SU-DHL-6 (cell line): ENCODE results near the gene RNF135.

Experiments used
- H2AFZ ChIP-seq: fragments of 200-600 bp; sonication (generic); 2 replicates; pipeline ENCODE4 v1.6.1; 2014; ENCODE audit warnings: low read depth, mild to moderate bottlenecking, moderate library complexity, mixed read lengths, antibody characterized with exemption, low read length; ENCODE audit not compliant: severe bottlenecking
- H3F3A ChIP-seq: fragments of 200-600 bp; shearing (Covaris generic); 2 replicates; pipeline ENCODE4 v1.6.0; 2016; ENCODE audit warnings: antibody characterized with exemption, mild to moderate bottlenecking; ENCODE audit not compliant: insufficient read depth
- H3K27ac ChIP-seq: fragments of 200-600 bp; sonication (generic); 2 replicates; pipeline ENCODE4 v1.5.1; 2016; ENCODE audit warnings: low read depth, mild to moderate bottlenecking, low read length, moderate library complexity, mixed read lengths
- H3K27me3 ChIP-seq: fragments of 200-600 bp; sonication (generic), shearing (Covaris generic); 2 replicates; pipeline ENCODE4 v1.6.0; 2014; ENCODE audit warnings: mild to moderate bottlenecking, low read length
- H3K36me3 ChIP-seq: fragments of 200-600 bp; sonication (generic); 2 replicates; pipeline ENCODE4 v1.6.1; 2014; ENCODE audit warnings: mild to moderate bottlenecking, low read length, mixed read lengths
- H3K4me2 ChIP-seq: fragments of 300-600, 200-600 bp; shearing (Covaris generic), sonication (generic); 2 replicates; pipeline ENCODE4 v1.6.0; 2014; ENCODE audit warnings: low read length, low read depth, mild to moderate bottlenecking; ENCODE audit not compliant: poor library complexity, severe bottlenecking
- H3K4me3 ChIP-seq: fragments of 200-600 bp; sonication (generic); 2 replicates; pipeline ENCODE4 v1.5.1; 2014; ENCODE audit warnings: antibody characterized with exemption, low read length, mild to moderate bottlenecking, mixed read lengths; ENCODE audit not compliant: insufficient read depth, poor library complexity, severe bottlenecking
- H3K79me2 ChIP-seq: fragments of 200-600 bp; sonication (generic); 2 replicates; pipeline ENCODE4 v1.6.1; 2014; ENCODE audit warnings: mild to moderate bottlenecking, low read length, moderate library complexity; ENCODE audit not compliant: insufficient read depth
- H3K9ac ChIP-seq: fragments of 200-600 bp; sonication (generic); 2 replicates; pipeline ENCODE4 v1.7.0; 2014; ENCODE audit warnings: mild to moderate bottlenecking, low read length
- H3K9me2 ChIP-seq: fragments of 200-600 bp; sonication (generic); replicated peaks from 2 replicates; pipeline ENCODE4 v1.6.1; 2014; ENCODE audit warnings: low read length; ENCODE audit not compliant: insufficient read depth
- H3K9me3 ChIP-seq: fragments of 200-600 bp; sonication (generic); 2 replicates; pipeline ENCODE4 v1.6.1; 2014; ENCODE audit warnings: low read length, mixed read lengths; ENCODE audit not compliant: insufficient read depth
- H4K20me1 ChIP-seq: fragments of 200-600 bp; sonication (generic); 2 replicates; pipeline ENCODE4 v1.6.1; 2014; ENCODE audit warnings: low read depth, mild to moderate bottlenecking, antibody characterized with exemption, low read length, moderate library complexity, mixed read lengths
- EZH2phosphoT487 ChIP-seq: fragments of 200-600 bp; sonication (generic), shearing (Covaris generic); conservative IDR thresholded peaks from 2 replicates; pipeline ENCODE4 v1.6.1; 2018; ENCODE audit warnings: mild to moderate bottlenecking, antibody characterized with exemption, low read length, moderate library complexity, mixed read lengths
- TF ChIP-seq, protein P1 (sequence below): fragments of 200-600 bp; sonication (generic); IDR thresholded peaks from one replicate; pipeline ENCODE4 v1.5.1; 2017; ENCODE audit warnings: antibody characterized with exemption, mild to moderate bottlenecking, low read length, moderate library complexity; ENCODE audit not compliant: insufficient read depth, poor library complexity, severe bottlenecking

RNF135 gene

DNA sequence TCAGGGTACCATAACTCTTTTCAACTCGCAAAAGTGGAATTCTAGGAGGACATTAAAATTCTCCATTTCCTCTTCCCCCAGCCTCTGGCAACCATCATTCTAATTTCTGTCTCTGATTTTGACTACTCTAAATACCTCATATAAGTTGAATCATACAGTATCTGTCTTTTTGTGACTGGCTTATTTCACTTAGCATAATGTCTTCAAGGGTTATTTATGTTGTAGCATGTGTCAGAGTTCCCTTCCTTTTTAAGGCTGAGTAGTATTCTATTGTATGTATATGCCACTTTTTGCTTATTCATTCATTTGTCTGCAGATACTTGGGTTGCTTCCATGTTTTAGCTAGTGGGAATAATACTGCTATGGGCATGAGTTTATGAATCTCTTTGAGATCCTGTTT lies 12.0 kb downstream of the RNF135 start:
- Histone ChIP-seq H3K27me3 (no peaks in the 10 kb centered on the region), H3K9ac (no peak overlapping the region), H3K4me2 (no peak overlapping the region), H4K20me1 (no peaks in the 10 kb centered on the region), H3K9me3 (no peaks in the 10 kb centered on the region), H3K4me3 (no peak overlapping the region), H3K9me2 (no peaks in the 10 kb centered on the region), H3K27ac (no peak overlapping the region), H3K79me2 (peaks cover 28% of the 10 kb centered on the region; the same call in 1 of the 2 replicates), H3F3A (no peaks in the 10 kb centered on the region; the same call in 1 of the 2 replicates), H3K36me3 (peaks cover 3% of the 10 kb centered on the region; the same call in 1 of the 2 replicates), H2AFZ (no peak overlapping the region)
- TF ChIP-seq EZH2phosphoT487: no peak
- TF ChIP-seq, protein P1, sequence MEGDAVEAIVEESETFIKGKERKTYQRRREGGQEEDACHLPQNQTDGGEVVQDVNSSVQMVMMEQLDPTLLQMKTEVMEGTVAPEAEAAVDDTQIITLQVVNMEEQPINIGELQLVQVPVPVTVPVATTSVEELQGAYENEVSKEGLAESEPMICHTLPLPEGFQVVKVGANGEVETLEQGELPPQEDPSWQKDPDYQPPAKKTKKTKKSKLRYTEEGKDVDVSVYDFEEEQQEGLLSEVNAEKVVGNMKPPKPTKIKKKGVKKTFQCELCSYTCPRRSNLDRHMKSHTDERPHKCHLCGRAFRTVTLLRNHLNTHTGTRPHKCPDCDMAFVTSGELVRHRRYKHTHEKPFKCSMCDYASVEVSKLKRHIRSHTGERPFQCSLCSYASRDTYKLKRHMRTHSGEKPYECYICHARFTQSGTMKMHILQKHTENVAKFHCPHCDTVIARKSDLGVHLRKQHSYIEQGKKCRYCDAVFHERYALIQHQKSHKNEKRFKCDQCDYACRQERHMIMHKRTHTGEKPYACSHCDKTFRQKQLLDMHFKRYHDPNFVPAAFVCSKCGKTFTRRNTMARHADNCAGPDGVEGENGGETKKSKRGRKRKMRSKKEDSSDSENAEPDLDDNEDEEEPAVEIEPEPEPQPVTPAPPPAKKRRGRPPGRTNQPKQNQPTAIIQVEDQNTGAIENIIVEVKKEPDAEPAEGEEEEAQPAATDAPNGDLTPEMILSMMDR: no peak

DNA sequence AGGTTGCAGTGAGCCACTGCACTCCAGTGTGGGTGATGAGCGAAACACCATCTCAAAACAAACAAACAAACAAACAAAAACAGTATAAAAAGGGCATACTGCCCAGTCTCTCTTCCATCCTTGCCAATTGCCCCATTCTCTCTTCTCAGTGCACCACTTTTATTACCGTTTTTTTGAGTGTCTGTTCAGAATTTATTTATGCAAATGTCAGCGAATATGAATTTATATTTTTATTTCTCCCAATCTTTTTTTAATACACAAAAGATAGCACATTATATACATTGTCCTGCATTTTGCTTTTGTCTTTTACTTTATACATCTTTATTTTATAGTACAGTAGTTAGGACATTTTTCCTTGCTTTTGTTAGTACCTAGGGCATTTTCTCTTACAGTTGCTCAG lies 19.6 kb downstream of the RNF135 start:
- Histone ChIP-seq H3K9ac (no peak overlapping the region), H3F3A (no peaks in the 10 kb centered on the region), H3K4me3 (no peak overlapping the region), H4K20me1 (no peaks in the 10 kb centered on the region), H3K27me3 (no peaks in the 10 kb centered on the region), H3K9me2 (no peaks in the 10 kb centered on the region), H2AFZ (no peak overlapping the region), H3K27ac (no peak overlapping the region), H3K79me2 (no peaks in the 10 kb centered on the region), H3K36me3 (peaks cover 10% of the 10 kb centered on the region; the same call in 1 of the 2 replicates), H3K4me2 (no peak overlapping the region), H3K9me3 (no peaks in the 10 kb centered on the region)
- TF ChIP-seq, protein P1: no peak
- TF ChIP-seq EZH2phosphoT487: no peak

DNA sequence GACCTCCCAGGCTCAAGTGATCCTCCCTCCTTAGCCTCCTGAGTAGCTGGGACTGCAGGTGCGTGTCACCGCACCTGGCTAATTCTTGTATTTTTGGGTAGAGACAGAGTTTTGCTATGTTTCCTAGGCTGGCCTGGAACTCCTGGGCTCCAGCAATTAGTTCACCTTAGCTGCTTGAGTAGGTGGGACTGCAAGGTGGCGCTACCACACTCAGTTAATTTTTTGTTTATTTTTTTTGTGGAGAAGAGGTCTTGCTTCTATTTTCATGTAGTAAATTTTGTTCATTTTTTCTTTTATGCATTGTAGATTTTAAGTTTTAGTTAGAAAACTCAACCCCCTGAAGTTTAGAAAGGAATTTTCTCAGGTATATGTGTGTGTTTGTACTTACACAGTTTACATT lies 21.7 kb downstream of the RNF135 start:
- no peak for TF ChIP-seq EZH2phosphoT487
- TF ChIP-seq, protein P1: no peak
- H3K27ac ChIP-seq: no peak overlapping the region
- H3K79me2 ChIP-seq: no peaks in the 10 kb centered on the region
- H4K20me1 ChIP-seq: no peaks in the 10 kb centered on the region
- H3K9me3 ChIP-seq: no peaks in the 10 kb centered on the region
- H2AFZ ChIP-seq: no peak overlapping the region
- H3F3A ChIP-seq: no peaks in the 10 kb centered on the region
- H3K36me3 ChIP-seq: peaks cover 12% of the 10 kb centered on the region; the same call in 1 of the 2 replicates
- H3K27me3 ChIP-seq: no peaks in the 10 kb centered on the region
- no peak overlapping the region for H3K4me2 ChIP-seq
- H3K4me3 ChIP-seq: no peak overlapping the region
- no peak overlapping the region for H3K9ac ChIP-seq
- no peaks in the 10 kb centered on the region for H3K9me2 ChIP-seq

DNA sequence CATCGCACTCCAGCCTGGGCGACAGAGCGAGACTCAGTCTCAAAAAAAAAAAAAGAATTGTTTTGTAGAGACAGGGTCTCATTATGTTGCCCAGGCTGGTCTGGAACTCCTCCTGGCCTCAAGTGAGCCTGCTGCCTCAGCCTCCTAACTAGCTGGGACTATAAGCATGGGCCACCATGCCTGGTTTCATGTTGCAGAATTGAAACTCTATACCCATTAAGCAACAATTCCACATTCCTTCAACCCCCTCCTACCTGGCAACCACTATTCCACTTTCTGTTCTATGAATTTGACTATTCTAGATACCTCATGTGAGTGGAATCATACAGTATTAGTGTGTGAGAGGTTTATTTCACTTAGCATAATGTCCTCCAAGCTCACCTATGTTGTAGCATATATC lies 24.5 kb downstream of the RNF135 start:
- H3K4me2 ChIP-seq: no peak overlapping the region
- no peak overlapping the region for H3K9ac ChIP-seq
- H3K27me3 ChIP-seq: no peaks in the 10 kb centered on the region
- no peaks in the 10 kb centered on the region for H3K9me3 ChIP-seq
- no peaks in the 10 kb centered on the region for H3K9me2 ChIP-seq
- no peaks in the 10 kb centered on the region for H3F3A ChIP-seq
- no peaks in the 10 kb centered on the region for H4K20me1 ChIP-seq
- no peaks in the 10 kb centered on the region for H3K79me2 ChIP-seq
- no peak overlapping the region for H3K27ac ChIP-seq
- H3K4me3 ChIP-seq: no peak overlapping the region
- peaks cover 12% of the 10 kb centered on the region; the same call in 1 of the 2 replicates for H3K36me3 ChIP-seq
- H2AFZ ChIP-seq: no peak overlapping the region
- no peak for TF ChIP-seq EZH2phosphoT487
